Subcutaneous abdominal adipose tissue (tissue), 5 donors: ENCODE results near the gene PLXNA1.

Source experiments
- H3K27ac ChIP-seq: one replicate; pipeline ENCODE4 v1.7.0; 2013; ENCODE audit warnings: low read depth, mild to moderate bottlenecking, inconsistent platforms, low read length, moderate library complexity
- H3K27me3 ChIP-seq, 5 donors: one replicate each; pipeline ENCODE4 v1.7.0; 2013; ENCODE audit warnings: low read length in 5 of 5, inconsistent platforms in 1 of 5; ENCODE audit not compliant: control insufficient read depth in 5 of 5, insufficient read depth in 4 of 5
- H3K36me3 ChIP-seq, 5 donors: one replicate each; pipeline ENCODE4 v1.7.0; 2013; ENCODE audit warnings: low read length in 5 of 5; ENCODE audit not compliant: control insufficient read depth in 5 of 5, insufficient read depth in 5 of 5
- H3K4me1 ChIP-seq, 5 donors: one replicate each; pipeline ENCODE4 v1.7.0; 2013; ENCODE audit warnings: low read length in 5 of 5, mild to moderate bottlenecking in 3 of 5, moderate library complexity in 1 of 5; ENCODE audit not compliant: control insufficient read depth in 5 of 5, insufficient read depth in 5 of 5
- H3K4me3 ChIP-seq, 5 donors: one replicate each; pipeline ENCODE4 v1.7.0; 2013; ENCODE audit warnings: low read length in 5 of 5, low read depth in 1 of 5
- H3K9ac ChIP-seq, 5 donors: one replicate each; pipeline ENCODE4 v1.7.0; 2013; ENCODE audit warnings: low read length in 5 of 5, mild to moderate bottlenecking in 4 of 5, moderate library complexity in 3 of 5
- H3K9me3 ChIP-seq, 5 donors: one replicate each; pipeline ENCODE4 v1.7.0; 2013; ENCODE audit warnings: low read length in 5 of 5; ENCODE audit not compliant: control insufficient read depth in 5 of 5
- donor health status: healthy.
- donor health status: healthy.
- donor health status: healthy.
- donor health status: healthy.
- donor health status: healthy.

Gene PLXNA1

GRCh38 chr3:126939733-126940132, 43.2 kb upstream of the PLXNA1 start:
- no peaks in the 10 kb centered on the region for H3K36me3 ChIP-seq
- no peak overlapping the region for H3K27ac ChIP-seq
- H3K9me3 ChIP-seq: no peaks in the 10 kb centered on the region
- H3K9ac ChIP-seq: no peak overlapping the region
- H3K27me3 ChIP-seq: no peaks in the 10 kb centered on the region
- H3K4me1 ChIP-seq: peaks cover 0 to 21% (median 9%) of the 10 kb centered on the region in 5 donors
- no peak overlapping the region for H3K4me3 ChIP-seq

- Histone ChIP-seq H3K9ac (no peak overlapping the region), H3K36me3 (no peaks in the 10 kb centered on the region), H3K4me3 (no peak overlapping the region), H3K27me3 (no peaks in the 10 kb centered on the region), H3K9me3 (no peaks in the 10 kb centered on the region), H3K27ac (no peak overlapping the region), H3K4me1 (peaks cover 0 to 16% (median 9%) of the 10 kb centered on the region in 5 donors)
Measured at GRCh38 chr3:126941721-126942270, 41.1 kb upstream of the PLXNA1 start.

- no peak overlapping the region for H3K27ac ChIP-seq
- H3K9me3 ChIP-seq: no peaks in the 10 kb centered on the region
- H3K4me3 ChIP-seq: no peak overlapping the region
- H3K36me3 ChIP-seq: peaks cover 0 to 3% (median 0%) of the 10 kb centered on the region in 5 donors
- H3K4me1 ChIP-seq: peaks cover 0 to 22% (median 8%) of the 10 kb centered on the region in 5 donors
- no peaks in the 10 kb centered on the region for H3K27me3 ChIP-seq
- H3K9ac ChIP-seq: no peak overlapping the region
Measured at GRCh38 chr3:126944089-126944965, 38.6 kb upstream of the PLXNA1 start.

GRCh38 chr3:126945171-126945721, 37.7 kb upstream of the PLXNA1 start:
- no peak overlapping the region for H3K9ac ChIP-seq
- H3K9me3 ChIP-seq: no peaks in the 10 kb centered on the region
- H3K36me3 ChIP-seq: peaks cover 0 to 3% (median 0%) of the 10 kb centered on the region in 5 donors
- H3K4me1 ChIP-seq: peaks cover 0 to 28% (median 8%) of the 10 kb centered on the region in 5 donors
- H3K4me3 ChIP-seq: no peak overlapping the region
- no peak overlapping the region for H3K27ac ChIP-seq
- no peaks in the 10 kb centered on the region for H3K27me3 ChIP-seq

- Histone ChIP-seq H3K36me3 (peaks cover 0 to 3% (median 0%) of the 10 kb centered on the region in 5 donors), H3K9me3 (no peaks in the 10 kb centered on the region), H3K27me3 (no peaks in the 10 kb centered on the region), H3K27ac (no peak overlapping the region), H3K4me1 (peaks cover 0 to 32% (median 8%) of the 10 kb centered on the region in 5 donors), H3K4me3 (no peak overlapping the region), H3K9ac (no peak overlapping the region)
Measured at GRCh38 chr3:126945891-126946290, 37.0 kb upstream of the PLXNA1 start.

- Histone ChIP-seq H3K36me3 (peaks cover 0 to 3% (median 0%) of the 10 kb centered on the region in 5 donors), H3K9me3 (no peaks in the 10 kb centered on the region), H3K27me3 (no peaks in the 10 kb centered on the region), H3K27ac (no peak overlapping the region), H3K4me1 (peaks cover 0 to 32% (median 8%) of the 10 kb centered on the region in 5 donors), H3K9ac (no peak overlapping the region), H3K4me3 (no peak overlapping the region)
Measured at GRCh38 chr3:126946405-126946804, 36.5 kb upstream of the PLXNA1 start.

GRCh38 chr3:126947429-126947828, 35.5 kb upstream of the PLXNA1 start:
- Histone ChIP-seq H3K36me3 (peaks cover 0 to 3% (median 0%) of the 10 kb centered on the region in 5 donors), H3K4me1 (peaks cover 0 to 32% (median 8%) of the 10 kb centered on the region in 5 donors), H3K9ac (no peak overlapping the region), H3K27me3 (no peaks in the 10 kb centered on the region), H3K9me3 (no peaks in the 10 kb centered on the region), H3K27ac (no peak overlapping the region), H3K4me3 (no peak overlapping the region)

GRCh38 chr3:126948980-126949535, 33.9 kb upstream of the PLXNA1 start:
- H3K36me3 ChIP-seq: peaks cover 0 to 3% (median 0%) of the 10 kb centered on the region in 5 donors
- H3K4me3 ChIP-seq: no peak overlapping the region
- H3K9me3 ChIP-seq: no peaks in the 10 kb centered on the region
- peaks cover 0 to 35% (median 8%) of the 10 kb centered on the region in 5 donors for H3K4me1 ChIP-seq
- H3K9ac ChIP-seq: no peak overlapping the region
- H3K27ac ChIP-seq: no peak overlapping the region
- H3K27me3 ChIP-seq: no peaks in the 10 kb centered on the region

GRCh38 chr3:126951561-126951960, 31.4 kb upstream of the PLXNA1 start:
- Histone ChIP-seq H3K27ac (no peak overlapping the region), H3K27me3 (no peaks in the 10 kb centered on the region), H3K36me3 (peaks cover 0 to 3% (median 0%) of the 10 kb centered on the region in 5 donors), H3K9me3 (no peaks in the 10 kb centered on the region), H3K4me3 (no peak overlapping the region), H3K4me1 (peaks cover 0 to 43% (median 8%) of the 10 kb centered on the region in 5 donors), H3K9ac (no peak overlapping the region)
